ENCODE results near the gene L3HYPDH.

DNA sequence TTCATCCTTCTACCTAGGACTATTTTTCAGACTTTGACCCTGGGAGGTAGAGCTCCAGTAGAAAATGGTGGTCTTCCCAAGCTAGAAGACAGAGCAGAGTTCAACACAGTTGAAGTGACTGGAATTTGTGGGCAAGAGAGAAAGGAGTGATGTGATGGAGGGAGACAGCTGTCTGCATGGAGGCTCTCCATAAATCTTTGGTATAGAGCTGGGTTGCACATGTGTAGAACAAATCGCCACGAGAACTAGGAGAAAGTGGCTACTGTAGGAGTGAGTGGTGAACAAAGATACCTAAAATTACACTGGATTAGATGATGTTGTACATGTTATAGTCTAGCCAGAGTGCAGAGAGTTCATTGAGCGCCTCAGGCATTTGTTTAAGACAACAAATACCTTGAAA lies 33.5 kb downstream of the L3HYPDH start:
- TF ChIP-seq, protein P1, sequence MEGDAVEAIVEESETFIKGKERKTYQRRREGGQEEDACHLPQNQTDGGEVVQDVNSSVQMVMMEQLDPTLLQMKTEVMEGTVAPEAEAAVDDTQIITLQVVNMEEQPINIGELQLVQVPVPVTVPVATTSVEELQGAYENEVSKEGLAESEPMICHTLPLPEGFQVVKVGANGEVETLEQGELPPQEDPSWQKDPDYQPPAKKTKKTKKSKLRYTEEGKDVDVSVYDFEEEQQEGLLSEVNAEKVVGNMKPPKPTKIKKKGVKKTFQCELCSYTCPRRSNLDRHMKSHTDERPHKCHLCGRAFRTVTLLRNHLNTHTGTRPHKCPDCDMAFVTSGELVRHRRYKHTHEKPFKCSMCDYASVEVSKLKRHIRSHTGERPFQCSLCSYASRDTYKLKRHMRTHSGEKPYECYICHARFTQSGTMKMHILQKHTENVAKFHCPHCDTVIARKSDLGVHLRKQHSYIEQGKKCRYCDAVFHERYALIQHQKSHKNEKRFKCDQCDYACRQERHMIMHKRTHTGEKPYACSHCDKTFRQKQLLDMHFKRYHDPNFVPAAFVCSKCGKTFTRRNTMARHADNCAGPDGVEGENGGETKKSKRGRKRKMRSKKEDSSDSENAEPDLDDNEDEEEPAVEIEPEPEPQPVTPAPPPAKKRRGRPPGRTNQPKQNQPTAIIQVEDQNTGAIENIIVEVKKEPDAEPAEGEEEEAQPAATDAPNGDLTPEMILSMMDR (conservative IDR thresholded peaks at IDR 0.05 in 1 of 2, IDR thresholded peaks at IDR 0.05 in 1 of 2; ENCODE audit: extremely low read depth in 1 of 2, insufficient read depth in 1 of 2, low read depth in 1 of 2, low read length in 2 of 2): no peak
- TF ChIP-seq EZH2 (IDR thresholded peaks at IDR 0.05; ENCODE audit: borderline replicate concordance, low read length): no peak

All from mammary epithelial cell (primary cell).